ENCODE data around the gene SLC6A9.

GRCh38 chr1:43978551-43979260 is 52.6 kb downstream of the SLC6A9 start, which contains the start of gene B4GALT2:
- TF ChIP-seq POLR2A (IDR thresholded peaks at IDR 0.05) (no peak), CTCF (IDR thresholded peaks at IDR 0.05) (no peak), POLR2AphosphoS5 (IDR thresholded peaks at IDR 0.05) (no peak), EP300 (IDR thresholded peaks at IDR 0.05) (no peak)
